Stromal cell of bone marrow (primary cell): ENCODE measurements around the gene INPPL1.

Experiments used
- DNase-seq: peaks from one replicate; pipeline ENCODE4 v3.0.0-alpha.2; 2012; ENCODE audit warnings: low read depth

The INPPL1 gene

DNA sequence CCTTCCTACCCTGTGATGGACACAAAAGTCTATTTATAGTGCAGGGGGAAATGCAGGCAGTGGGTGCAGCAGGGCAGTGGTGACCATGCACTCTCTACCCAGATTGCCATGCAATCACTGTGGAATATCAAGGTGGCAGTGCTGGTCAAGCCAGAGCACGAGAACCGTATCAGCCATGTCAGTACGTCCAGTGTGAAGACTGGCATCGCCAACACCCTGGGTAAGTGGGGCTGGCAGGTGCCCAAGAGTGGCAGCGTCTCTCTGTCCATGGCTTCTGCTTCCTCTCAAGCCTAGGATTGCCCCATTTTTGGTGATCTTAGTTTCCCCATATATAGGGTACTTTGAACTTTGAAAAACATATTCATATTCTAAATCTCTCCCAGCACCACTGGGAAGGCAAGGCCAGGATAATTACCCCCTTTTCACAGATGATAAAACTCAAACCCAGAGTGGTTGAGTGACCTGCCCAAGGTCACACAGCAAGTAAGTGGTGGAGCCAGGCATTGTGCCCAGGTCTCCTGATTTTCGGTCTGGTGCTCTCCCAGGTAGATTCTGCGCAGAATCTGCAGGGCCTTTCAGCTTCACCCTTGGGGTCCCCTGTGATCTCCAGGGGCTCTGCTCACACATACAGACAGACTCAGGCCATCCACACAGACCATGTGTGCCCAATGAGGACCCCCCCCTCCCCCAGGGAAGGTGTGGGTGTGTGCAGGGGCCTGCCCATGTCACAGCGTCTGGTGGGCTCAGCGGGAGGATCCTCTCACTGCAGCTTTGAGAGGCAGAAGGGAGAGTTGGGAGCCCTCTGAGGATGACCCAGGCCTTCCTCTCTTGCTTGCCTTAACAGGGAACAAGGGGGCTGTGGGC, 7.1 kb downstream of the INPPL1 start:
- no peak for DNase-seq

DNA sequence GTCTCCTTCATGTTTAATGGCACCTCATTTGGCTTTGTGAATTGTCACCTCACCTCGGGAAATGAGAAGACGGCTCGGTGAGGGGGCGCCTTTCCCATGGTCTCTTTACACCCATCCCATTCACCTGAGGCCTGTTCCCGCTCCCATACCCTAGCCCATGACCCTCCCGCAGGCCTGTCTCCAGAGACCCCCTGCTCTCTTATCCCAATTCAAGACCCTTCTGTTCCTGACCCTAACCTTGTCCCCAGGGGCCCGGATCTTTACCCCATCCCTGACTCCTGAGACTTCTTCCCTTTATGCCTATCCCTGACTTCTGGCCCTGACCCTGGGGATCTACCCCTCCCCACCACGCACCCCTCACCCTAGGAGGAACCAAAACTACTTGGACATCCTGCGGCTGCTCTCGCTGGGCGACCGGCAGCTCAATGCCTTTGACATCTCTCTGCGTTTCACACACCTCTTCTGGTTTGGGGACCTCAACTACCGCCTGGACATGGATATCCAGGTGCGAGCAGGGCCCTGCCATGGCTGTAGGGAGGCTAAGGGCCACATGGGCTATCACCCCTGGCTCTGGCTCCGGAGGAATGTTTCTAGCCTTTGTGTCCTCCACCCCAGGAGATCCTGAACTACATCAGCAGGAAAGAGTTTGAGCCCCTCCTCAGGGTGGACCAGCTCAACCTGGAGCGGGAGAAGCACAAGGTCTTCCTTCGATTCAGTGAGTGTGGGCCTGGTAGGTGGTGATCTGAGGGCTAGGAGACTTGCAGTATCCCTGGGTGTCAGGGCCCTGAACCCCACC, 7.9 kb downstream of the INPPL1 start:
- no peak for DNase-seq

DNA sequence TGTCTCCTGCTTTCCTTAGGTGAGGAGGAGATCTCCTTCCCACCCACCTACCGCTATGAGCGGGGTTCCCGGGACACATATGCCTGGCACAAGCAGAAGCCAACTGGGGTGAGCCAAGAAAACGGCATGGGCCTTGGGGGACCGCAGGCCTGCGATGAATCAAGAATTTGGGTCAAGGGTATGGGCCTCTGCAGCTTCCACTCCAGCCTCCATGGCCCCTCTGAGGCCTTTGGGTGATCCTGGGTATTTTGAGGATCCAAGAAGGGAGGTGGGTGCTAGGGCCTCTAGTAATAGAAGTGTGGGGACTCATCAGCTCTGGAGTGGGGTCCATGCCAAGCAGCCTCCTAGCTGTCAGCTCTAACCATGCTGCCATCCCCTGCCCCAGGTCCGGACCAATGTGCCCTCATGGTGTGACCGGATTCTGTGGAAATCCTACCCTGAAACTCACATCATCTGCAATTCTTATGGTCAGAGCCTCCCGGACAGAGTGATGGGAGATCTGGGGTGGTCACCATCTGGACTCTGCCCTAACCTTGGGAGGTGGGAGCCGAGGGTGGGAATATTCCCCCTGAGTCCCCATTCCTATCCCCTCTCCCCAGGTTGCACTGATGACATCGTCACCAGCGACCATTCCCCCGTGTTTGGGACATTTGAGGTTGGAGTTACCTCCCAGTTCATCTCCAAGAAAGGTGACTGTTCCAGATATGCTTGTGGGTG, 8.6 kb downstream of the INPPL1 start:
- DNase-seq: no peak

DNA sequence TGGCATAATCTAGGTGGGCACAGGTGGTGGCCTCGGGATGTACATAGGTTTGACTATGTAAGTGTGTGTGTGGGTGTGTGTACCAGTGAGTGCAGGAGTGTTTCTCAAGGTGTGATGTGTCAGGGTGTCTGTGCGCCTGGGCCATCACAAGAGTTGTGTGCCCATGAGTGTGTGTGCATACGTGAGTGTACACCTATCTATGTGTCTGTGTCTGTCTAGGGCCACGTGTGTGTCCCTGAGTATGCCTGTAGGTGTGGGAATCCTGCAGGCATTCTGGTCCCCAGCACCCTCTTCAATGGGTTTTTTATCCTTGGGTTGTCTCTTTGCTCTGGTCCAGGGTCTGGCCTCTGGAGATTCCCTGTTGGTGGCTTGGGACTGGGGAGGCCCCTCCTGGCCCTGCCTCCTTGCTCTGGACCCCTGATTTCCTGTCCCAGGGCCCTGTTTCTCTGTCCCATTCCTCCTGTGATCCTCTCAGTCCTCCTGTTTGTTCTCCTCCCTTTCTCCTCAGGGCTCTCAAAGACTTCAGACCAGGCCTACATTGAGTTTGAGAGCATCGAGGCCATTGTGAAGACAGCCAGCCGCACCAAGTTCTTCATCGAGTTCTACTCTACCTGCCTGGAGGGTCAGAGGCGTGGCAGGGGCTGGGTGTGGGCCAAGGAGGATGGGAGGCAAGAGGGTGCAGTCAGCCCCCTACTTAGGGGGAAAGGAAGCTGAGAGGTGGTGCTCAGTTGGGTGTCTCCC, 9.4 kb downstream of the INPPL1 start:
- no peak for DNase-seq

DNA sequence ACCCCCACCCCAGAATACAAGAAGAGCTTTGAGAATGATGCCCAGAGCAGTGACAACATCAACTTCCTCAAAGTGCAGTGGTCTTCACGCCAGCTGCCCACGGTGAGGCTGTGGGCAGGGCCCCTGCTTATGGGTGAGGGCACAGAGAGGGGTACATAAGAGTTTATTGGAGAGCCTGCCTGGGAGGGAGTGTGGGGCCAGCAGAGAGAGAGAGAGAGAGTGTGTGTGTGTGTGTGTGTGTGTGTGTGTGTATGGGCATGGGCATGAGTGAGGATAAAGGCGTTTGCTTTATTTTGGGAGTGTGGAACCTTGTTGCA, 9.9 kb downstream of the INPPL1 start:
- DNase-seq: no peak

DNA sequence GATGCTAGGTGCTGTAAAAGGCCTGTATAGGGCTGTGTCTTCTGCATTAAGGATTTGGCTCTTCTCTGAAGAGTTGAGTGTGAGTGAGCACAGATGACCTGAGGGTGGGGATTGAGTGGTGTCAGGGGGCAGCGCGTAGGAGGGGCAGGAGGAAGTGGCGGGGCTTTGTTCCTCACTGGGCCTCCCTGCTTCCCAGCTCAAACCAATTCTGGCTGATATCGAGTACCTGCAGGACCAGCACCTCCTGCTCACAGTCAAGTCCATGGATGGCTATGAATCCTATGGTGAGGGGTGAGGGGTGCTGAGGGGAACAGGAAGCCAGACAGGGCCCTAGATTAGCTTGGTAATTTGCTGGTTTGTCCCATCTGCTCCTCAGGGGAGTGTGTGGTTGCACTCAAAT, 10.4 kb downstream of the INPPL1 start:
- no peak for DNase-seq

DNA sequence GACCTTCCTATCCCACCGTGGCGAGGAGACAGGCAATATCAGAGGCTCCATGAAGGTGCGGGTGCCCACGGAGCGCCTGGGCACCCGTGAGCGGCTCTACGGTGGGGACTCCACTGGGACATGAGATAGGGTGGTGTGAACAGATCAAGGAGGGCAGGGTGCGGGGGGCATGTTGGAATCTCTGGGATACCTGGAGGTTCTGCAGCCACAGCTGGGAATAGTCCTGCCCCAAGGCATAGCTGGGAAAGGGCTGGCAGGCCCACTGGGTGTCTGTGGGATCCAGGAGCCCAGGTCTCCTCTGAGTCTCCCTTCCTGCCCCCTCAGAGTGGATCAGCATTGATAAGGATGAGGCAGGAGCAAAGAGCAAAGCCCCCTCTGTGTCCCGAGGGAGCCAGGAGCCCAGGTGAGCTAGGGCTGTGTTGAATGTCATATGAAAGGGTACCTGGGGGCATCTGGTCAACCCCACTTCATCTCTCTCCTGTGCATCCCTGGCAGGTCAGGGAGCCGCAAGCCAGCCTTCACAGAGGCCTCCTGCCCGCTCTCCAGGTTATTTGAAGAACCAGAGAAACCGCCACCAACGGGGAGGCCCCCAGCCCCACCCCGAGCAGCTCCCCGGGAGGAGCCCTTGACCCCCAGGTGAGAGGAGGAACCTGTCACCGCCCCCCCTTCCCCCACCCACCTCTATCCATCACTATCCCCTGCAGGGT, 10.9 kb downstream of the INPPL1 start:
- DNase-seq: no peak

DNA sequence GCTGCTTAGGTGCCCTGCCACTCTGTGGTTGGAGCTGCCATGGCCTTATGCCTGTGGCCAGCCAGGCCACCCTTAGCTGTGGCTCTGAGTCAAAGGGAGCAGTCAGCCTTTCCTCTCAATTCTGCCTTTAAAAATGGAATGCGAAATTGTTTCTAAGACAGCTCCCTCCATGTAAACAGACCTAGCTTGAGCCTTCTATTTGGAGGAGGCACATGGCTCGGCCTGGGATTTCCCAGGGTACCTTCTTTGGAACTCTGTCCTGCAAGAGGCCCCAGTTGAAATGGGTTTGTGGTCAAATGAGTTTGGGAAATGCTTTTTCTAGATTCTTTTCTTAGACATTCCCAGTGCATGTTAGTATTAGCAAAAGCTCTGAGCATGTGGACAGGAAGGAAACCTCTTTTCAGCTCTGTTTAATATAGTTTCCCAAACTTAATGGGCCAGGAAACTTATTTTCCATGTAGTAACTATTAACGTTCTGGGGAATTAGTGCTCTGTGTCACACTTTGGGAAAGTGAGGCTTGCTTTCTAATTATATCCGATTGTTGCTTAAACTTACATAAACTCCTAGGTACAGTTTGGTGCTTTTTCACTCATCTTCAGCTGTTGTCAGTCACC, 11.6 kb downstream of the INPPL1 start:
- no peak for DNase-seq

DNA sequence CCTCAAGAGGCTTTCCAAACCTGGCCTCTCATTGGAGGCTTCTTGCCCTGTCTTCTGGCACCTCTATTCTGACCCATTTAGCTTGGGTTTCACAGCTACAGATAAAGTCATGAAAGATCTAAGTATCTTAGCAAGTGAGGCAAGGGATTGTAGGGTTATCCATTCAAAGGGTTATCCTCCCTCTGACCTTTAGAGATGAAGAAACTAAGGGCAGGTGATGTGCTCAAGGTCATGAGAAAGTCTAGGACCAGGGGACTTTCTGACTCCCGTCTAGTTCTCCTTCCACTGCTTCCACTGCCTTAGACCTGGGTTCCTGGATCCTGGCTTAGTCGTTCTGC, 12.2 kb downstream of the INPPL1 start:
- DNase-seq: no peak

DNA sequence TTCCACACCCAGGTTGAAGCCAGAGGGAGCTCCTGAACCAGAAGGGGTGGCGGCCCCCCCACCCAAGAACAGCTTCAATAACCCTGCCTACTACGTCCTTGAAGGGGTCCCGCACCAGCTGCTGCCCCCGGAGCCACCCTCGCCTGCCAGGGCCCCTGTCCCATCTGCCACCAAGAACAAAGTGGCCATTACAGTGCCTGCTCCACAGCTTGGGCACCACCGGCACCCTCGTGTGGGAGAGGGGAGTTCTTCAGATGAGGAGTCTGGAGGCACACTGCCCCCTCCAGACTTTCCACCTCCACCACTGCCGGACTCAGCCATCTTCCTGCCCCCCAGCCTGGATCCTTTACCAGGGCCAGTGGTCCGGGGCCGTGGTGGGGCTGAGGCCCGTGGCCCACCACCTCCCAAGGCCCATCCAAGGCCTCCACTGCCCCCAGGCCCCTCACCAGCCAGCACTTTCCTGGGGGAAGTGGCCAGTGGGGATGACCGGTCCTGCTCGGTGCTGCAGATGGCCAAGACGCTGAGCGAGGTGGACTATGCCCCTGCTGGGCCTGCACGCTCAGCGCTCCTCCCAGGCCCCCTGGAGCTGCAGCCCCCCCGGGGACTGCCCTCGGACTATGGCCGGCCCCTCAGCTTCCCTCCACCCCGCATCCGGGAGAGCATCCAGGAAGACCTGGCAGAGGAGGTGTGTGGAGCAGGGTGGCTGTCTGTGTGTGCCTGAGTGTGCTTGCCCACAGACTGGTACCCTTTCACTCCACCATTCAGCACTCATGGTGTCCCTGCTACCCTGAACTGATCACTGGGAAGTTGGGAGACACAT, 12.8 kb downstream of the INPPL1 start:
- DNase-seq: no peak

DNA sequence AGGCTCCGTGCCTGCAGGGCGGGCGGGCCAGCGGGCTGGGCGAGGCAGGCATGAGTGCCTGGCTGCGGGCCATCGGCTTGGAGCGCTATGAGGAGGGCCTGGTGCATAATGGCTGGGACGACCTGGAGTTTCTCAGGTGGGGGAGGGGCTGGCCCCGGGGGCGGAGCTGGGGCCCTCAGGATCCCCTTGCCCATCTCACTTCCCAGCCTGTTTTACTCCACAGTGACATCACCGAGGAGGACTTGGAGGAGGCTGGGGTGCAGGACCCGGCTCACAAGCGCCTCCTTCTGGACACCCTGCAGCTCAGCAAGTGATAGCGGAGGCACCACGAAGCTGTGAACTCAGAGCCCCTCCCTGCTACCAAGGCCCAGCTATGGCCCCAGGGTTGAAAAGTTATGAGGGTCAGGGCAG, 13.5 kb downstream of the INPPL1 start:
- DNase-seq: no peak

DNA sequence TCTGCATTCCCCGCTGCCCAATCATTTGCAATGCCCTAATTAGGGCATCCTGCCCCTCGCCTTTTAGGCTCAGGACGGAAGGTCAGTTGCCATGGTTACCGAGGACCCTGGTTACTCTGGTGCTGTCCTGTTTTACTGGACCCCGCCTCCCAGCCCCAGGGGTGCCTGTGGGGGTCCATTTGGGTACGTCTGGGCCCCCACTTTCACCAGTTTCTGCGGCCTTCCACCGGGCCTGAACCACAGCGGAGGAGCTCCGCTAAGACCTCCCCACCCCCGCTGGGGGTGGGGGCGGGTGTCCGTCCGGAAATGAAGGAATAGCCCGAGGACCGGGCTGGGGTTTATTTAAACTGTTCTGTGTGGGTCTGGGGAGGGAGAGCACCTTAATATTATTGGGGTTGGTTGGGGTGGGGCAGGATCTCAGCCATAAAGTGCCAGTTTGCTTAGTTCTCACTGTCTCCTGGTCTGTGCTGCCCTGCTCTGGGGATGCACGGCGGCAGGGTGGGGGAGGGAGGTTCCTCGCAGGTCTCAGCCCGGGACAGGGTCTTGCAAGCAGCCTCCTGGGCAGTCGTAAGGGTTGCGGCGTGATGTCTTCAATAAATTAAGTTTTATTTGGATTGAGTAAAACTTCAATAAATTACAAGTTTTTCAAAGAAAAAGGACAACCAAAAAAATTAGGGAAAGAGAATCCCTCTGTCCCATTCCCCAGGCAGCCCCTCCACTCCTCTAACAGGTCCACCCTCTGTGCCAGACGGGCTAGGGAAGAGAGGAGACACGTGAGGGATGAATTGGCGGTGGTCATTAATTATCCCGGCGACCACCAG, 14.1 kb downstream of the INPPL1 start:
- no peak for DNase-seq

DNA sequence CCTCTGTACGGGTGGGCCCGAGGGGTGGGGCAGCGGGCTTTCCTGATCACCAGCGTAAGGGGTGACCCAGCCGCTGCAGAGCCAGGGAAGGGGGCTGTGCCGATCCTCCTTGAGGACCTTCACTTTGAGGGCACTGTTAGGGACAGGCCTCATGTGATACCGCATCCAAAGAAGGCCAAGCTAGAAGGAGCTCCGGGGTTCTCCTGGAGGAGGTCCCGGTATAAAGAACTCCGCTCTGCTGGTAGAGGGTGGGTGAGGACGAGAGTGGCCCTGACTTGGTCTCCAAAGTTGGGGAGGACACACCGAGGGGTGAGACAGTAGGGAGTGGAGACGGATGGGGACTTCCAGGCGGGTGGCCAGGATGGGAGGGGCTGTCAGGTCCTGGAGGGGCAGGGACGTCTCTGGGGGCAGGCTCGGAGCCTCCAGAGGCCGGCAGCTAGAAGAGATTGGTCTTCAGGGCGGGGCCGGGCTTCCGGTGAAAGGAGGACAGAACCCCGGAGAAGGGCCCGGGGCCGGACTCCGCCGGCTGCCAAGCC, 14.8 kb downstream of the INPPL1 start:
- no peak for DNase-seq

DNA sequence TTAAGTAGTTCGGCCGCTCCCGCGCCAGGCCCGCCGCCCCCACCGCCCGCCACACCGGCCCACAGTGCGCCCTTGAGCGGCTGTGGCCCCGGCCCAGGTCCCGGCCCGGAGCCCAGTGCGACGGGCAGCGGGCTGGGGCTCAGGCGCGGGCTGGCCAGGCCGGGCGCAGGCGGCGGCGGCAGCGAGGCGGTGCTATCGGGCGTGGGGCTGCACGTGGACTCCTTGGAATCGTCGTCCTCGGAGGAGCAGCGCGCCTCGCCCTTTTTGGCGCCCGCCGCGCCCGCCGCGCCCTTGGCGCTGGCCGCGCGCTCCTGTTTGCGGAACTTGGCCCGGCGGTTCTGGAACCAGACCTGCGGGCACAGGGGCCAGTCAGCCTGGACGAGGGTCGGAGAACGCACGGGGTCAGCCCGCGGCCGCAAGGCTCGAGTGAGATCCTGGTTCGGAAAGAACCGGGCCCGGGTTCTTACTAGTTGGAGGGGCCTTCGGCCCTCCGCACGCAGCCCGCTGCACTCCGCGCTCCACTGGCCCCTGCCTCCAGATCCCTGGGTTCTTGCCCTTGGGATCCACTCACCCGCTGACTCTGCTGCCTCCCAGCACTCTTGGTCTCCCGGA, 15.4 kb downstream of the INPPL1 start:
- DNase-seq: no peak

DNA sequence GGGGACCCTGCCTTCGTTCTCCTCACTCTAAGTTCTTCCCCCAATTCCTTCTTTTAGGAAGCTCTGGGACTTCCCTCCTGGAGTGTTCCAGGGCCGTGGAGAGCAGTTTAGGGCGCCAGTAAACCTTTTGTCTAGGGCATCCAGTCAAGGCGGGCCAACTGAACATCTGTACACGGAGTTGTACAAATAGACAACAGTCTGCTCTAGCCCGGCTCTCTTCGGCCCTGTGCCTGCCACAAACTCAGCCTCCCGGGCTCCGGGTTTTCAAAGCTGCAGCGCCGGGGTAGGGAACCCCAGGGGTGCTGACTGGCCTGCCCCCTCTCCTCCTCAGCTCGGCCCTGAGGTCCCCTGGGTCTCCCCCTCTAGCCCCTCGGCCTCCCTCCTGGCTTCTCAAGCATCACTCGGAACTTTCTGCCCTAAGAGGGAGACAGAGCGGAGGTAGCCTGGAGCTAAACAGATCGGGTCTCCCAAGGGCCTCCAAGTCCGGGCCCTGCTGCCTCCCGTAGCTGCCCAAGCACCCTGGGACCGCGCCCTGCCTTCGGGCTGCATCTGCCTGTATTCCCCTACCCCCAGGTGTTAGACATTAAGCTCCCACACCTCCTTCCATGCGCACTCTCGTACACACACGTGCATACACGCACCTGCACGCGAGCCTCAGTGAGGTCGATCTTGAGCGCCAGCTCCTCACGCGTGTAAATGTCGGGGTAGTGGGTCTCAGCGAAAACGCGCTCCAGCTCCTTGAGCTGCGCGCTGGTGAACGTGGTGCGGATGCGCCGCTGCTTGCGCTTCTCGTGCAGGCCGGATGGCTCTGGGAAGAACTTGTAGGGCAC, 16.1 kb downstream of the INPPL1 start:
- no peak for DNase-seq

DNA sequence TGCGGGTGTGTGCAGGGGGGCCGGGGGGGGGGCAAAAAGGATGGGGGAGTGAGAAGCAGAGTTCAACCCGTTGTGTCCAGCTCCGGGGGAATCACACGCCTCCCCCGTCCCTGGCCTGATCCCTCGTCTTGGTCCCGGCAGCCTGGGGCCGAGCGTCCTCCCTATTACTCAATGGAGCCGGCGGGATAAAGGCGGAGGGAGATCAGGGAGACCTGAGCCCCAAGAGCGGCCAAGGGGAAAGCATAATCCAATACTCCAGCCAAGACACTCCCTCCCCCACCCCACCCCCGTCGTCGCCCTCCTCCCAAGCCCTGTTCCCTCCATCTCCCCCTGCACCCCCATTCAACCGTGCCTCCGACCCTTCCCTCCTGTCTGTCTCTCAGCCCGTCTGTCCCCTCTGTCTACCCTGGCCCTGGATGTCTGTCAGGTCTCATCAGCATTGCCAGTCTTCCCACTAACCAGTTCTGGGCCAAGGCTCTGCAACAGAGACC, 16.8 kb downstream of the INPPL1 start:
- no peak for DNase-seq

DNA sequence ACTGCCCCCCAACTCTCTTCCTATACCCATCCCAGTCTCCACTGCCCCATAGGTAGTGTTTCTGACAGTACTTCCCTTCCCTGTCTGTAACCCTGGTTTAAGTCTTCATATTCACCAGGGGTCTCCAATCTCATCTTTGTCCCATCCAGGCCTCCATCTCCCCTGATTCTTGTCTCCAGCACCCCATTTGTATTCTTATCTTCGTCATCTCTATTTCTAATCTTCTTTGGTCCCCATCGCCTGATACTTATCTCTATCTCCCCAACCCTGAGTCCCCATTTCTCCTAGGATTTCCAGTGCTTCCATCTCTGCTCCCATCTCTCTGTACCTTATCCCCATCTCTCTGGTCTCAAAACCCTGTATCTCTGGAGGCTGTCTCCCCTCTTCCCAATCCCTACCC, 17.6 kb downstream of the INPPL1 start:
- DNase-seq: no peak
